A549 (cell line): ENCODE data around the gene AHNAK2.

ENCODE experiments used
- EP300 ChIP-seq, 2 experiments: fragments of >200 bp; sonication (Bioruptor Twin); formaldehyde crosslinking; IDR thresholded peaks; 2 replicates in 1 of 2; 3 replicates in 1 of 2; pipeline ENCODE4 v1.6.1; 2016 to 2017
- KDM1A ChIP-seq: fragments of 200-600 bp; sonication (generic); IDR thresholded peaks from 2 replicates; pipeline ENCODE4 v1.6.1; 2016; ENCODE audit warnings: low read depth, mild to moderate bottlenecking
- PHF8 ChIP-seq: fragments of 200-600 bp; sonication (generic); IDR thresholded peaks from 2 replicates; pipeline ENCODE4 v1.6.1; 2016; ENCODE audit warnings: low read depth, mild to moderate bottlenecking, antibody characterized with exemption, moderate library complexity, borderline replicate concordance
- POLR2A ChIP-seq: IDR thresholded peaks from 2 replicates; pipeline ENCODE4 v1.6.1; 2012; ENCODE audit warnings: mild to moderate bottlenecking, low read length
- POLR2AphosphoS2 ChIP-seq: conservative IDR thresholded peaks from 2 replicates; pipeline ENCODE4 v1.6.1; 2012; ENCODE audit warnings: low read length, improper control_type of control experiment, inconsistent platforms
- RFX5 ChIP-seq: fragments of 450-650 bp; IDR thresholded peaks from 2 replicates; pipeline ENCODE4 v1.7.1; 2014; ENCODE audit warnings: antibody characterized with exemption, mild to moderate bottlenecking, moderate library complexity
- TF ChIP-seq, protein P1 (sequence below): fragments of >200 bp; sonication (Bioruptor Twin); formaldehyde crosslinking; IDR thresholded peaks from 3 replicates; pipeline ENCODE4 v1.5.1; 2016

DNA sequence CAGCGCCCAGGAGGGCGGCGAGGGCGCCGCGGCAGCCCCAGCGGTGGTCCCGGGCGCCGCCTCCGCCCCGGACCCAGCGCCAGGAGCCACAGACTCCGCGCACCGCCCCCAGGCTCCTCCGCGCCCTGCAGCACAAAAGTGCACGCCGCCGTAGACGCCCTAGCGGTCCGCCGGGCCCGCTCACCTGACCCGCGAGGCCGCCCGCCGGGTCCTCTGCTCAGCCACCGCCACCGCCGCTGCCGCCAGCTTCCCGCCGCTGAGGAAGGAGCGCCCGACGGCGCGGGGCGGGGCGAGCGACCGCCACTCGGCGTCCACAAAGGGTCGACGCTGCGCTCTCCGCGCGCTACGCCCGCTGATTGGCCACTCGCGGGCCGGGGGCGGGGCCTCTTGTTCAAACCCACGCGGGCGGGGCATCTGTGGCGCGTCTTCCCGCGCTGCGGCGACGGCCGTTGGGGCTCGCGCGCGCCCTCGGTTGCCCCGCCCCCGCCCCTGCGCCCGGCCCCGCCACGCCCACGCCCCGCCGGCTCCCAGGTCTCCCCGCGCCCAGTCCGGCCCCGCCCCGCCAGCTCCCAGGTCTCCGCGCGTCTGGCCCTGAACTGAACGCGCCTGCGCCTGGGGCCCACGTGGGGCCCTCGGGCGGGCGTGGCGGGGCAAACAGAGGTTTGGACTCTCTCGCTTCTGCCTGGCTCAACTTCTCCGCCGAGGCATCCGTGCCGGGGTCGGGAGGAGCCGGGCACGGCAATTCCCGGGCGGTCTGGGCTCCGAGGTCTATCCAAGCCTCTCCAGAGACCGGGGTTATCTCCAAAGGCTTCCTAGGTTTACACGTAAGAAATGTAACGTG, 42.9 kb upstream of the AHNAK2 start, which contains the start of gene CDCA4:
- no peak for TF ChIP-seq EP300 (IDR thresholded peaks at IDR 0.05)
- TF ChIP-seq PHF8 = peak; percentile 25; the same call in 1 of the 2 replicates
- TF ChIP-seq POLR2AphosphoS2 = no peak
- TF ChIP-seq, protein P1, sequence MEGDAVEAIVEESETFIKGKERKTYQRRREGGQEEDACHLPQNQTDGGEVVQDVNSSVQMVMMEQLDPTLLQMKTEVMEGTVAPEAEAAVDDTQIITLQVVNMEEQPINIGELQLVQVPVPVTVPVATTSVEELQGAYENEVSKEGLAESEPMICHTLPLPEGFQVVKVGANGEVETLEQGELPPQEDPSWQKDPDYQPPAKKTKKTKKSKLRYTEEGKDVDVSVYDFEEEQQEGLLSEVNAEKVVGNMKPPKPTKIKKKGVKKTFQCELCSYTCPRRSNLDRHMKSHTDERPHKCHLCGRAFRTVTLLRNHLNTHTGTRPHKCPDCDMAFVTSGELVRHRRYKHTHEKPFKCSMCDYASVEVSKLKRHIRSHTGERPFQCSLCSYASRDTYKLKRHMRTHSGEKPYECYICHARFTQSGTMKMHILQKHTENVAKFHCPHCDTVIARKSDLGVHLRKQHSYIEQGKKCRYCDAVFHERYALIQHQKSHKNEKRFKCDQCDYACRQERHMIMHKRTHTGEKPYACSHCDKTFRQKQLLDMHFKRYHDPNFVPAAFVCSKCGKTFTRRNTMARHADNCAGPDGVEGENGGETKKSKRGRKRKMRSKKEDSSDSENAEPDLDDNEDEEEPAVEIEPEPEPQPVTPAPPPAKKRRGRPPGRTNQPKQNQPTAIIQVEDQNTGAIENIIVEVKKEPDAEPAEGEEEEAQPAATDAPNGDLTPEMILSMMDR = no peak
- peak; percentile 71 for TF ChIP-seq POLR2A
- no peak for TF ChIP-seq KDM1A
- TF ChIP-seq RFX5 = no peak
